B cell (primary cell): ENCODE results near the gene GAK. TPM values are rescaled to one million over a fixed set of nuclear protein-coding genes. Genes with fewer than 3 reads are reported as not detected.
"Not testable (repeated sequence)": the region's sequence is repeated elsewhere in the genome, so short reads cannot be mapped to it uniquely, and the experiment has no call there.

Source experiments
- ATAC-seq: fragments of 200-7000 bp; cut with Tn5 transposase; one replicate; pipeline ENCODE4 v1.10.0; 2021; ENCODE audit warnings: low read depth, mild to moderate bottlenecking, moderate number of reproducible peaks, moderate library complexity
- CTCF ChIA-PET: fragments of 350-600 bp; sonication (Branson Sonifier 250); formaldehyde crosslinking; loops from one replicate; lab custom pipeline; 2021; ENCODE audit warnings: antibody characterized with exemption, inconsistent platforms; lab: Charles Lee
- POLR2A ChIA-PET: fragments of 350-600 bp; sonication (Branson Sonifier 250); formaldehyde crosslinking; loops from one replicate; lab custom pipeline; 2021; ENCODE audit warnings: antibody characterized with exemption; lab: Charles Lee
- DNase-seq: peaks from one replicate; pipeline ENCODE4 v3.0.0; 2013
- H2AFZ ChIP-seq: 2 replicates; pipeline ENCODE4 v1.6.1; 2012; ENCODE audit warnings: mild to moderate bottlenecking, low read depth, low read length; ENCODE audit not compliant: insufficient read depth, poor library complexity, severe bottlenecking
- H3K27ac ChIP-seq, 2 donors: 1 replicate in 1 of 2; 2 replicates in 1 of 2; pipeline ENCODE4 v1.5.1; 2012 to 2013; ENCODE audit warnings: low read length in 2 of 2, mild to moderate bottlenecking in 2 of 2, moderate library complexity in 1 of 2
- H3K27me3 ChIP-seq, 4 experiments: fragments of 200-600 bp in 1 of 4; sonication (generic) in 1 of 4; replicated peaks in 1 of 4; 1 replicate in 2 of 4; 2 replicates in 2 of 4; pipeline versions ENCODE4 v1.6.1 to v1.7.0; 2013 to 2016; ENCODE audit warnings: low read length in 3 of 4, mild to moderate bottlenecking in 2 of 4, mixed read lengths in 1 of 4, moderate library complexity in 1 of 4; ENCODE audit not compliant: insufficient read depth in 4 of 4, control insufficient read depth in 3 of 4; ENCODE audit errors: control extremely low read depth in 1 of 4
- H3K36me3 ChIP-seq, 2 experiments: replicated peaks in 1 of 2; 1 replicate in 1 of 2; 2 replicates in 1 of 2; pipeline versions ENCODE4 v1.6.1 to v1.7.1; 2013; ENCODE audit warnings: low read length in 1 of 2; ENCODE audit not compliant: insufficient read depth in 2 of 2, control insufficient read depth in 1 of 2; ENCODE audit errors: control extremely low read depth in 1 of 2, extremely low read depth in 1 of 2
- H3K4me1 ChIP-seq, 2 donors: fragments of 200-600 bp in 1 of 2; sonication (generic) in 1 of 2; 1 replicate in 1 of 2; 2 replicates in 1 of 2; pipeline versions ENCODE4 v1.5.1 to v1.6.1; 2013 to 2017; ENCODE audit warnings: low read length in 2 of 2; ENCODE audit not compliant: control insufficient read depth in 2 of 2, insufficient read depth in 2 of 2
- H3K4me2 ChIP-seq: replicated peaks from 2 replicates; pipeline ENCODE3; 2012; ENCODE audit warnings: mild to moderate bottlenecking, low read depth, low read length; ENCODE audit not compliant: poor library complexity, severe bottlenecking
- H3K4me3 ChIP-seq, 5 experiments: fragments of 200-600 bp in 1 of 5; sonication (generic) in 1 of 5; 1 replicate in 3 of 5; 2 replicates in 2 of 5; pipeline versions ENCODE4 v1.5.1 to v1.7.0; 2011 to 2016; ENCODE audit warnings: low read length in 4 of 5, mild to moderate bottlenecking in 4 of 5, low read depth in 2 of 5, control low read depth in 1 of 5, moderate library complexity in 1 of 5; ENCODE audit not compliant: insufficient read depth in 1 of 5; ENCODE audit errors: control extremely low read depth in 1 of 5, extremely low read depth in 1 of 5
- H3K79me2 ChIP-seq: fragments of 200-600 bp; sonication (generic); one replicate; pipeline ENCODE4 v1.6.0; 2016; ENCODE audit warnings: low read length; ENCODE audit not compliant: control insufficient read depth, insufficient read depth
- H3K9ac ChIP-seq: fragments of 200-600 bp; sonication (generic); 2 replicates; pipeline ENCODE4 v1.6.1; 2017; ENCODE audit warnings: mild to moderate bottlenecking, low read length, moderate library complexity
- H3K9me3 ChIP-seq, 3 donors: one replicate each; pipeline versions ENCODE4 v1.6.1 to v1.7.1; 2013; ENCODE audit warnings: low read length in 2 of 3; ENCODE audit not compliant: control insufficient read depth in 2 of 3, insufficient read depth in 1 of 3; ENCODE audit errors: control extremely low read depth in 1 of 3
- H4K20me1 ChIP-seq: 2 replicates; pipeline ENCODE4 v1.6.0; 2012; ENCODE audit warnings: mild to moderate bottlenecking, low read length; ENCODE audit not compliant: insufficient read depth, control insufficient read depth, poor library complexity, severe bottlenecking
- H3K27ac Mint-ChIP-seq: one replicate; pipeline ENCODE4 v1.8.0; 2021; ENCODE audit warnings: mixed read lengths
- H3K27me3 Mint-ChIP-seq: one replicate; pipeline ENCODE4 v1.8.0; 2021; ENCODE audit warnings: mixed read lengths
- H3K4me1 Mint-ChIP-seq: one replicate; pipeline ENCODE4 v1.8.0; 2021; ENCODE audit warnings: mixed read lengths
- H3K4me3 Mint-ChIP-seq: one replicate; pipeline ENCODE4 v1.8.0; 2021; ENCODE audit warnings: mixed read lengths
- H3K9me3 Mint-ChIP-seq: one replicate; pipeline ENCODE4 v1.8.0; 2022; ENCODE audit warnings: mixed read lengths; ENCODE audit not compliant: insufficient read depth
- EZH2 ChIP-seq: IDR thresholded peaks from 2 replicates; pipeline ENCODE4 v1.6.1; 2012; ENCODE audit warnings: borderline replicate concordance, low read depth, mild to moderate bottlenecking, moderate library complexity, low read length; ENCODE audit not compliant: insufficient read depth, poor library complexity, severe bottlenecking
- WGBS: methylation state at CpG from one replicate; pipeline ENCODE4 v1.1.5; 2013; ENCODE audit warnings: missing lambda C conversion rate; ENCODE audit not compliant: insufficient coverage; 5-methylcytosine and 5-hydroxymethylcytosine counted together
- intact Hi-C: fragments of 100-400 bp; cut with micrococcal nuclease; formaldehyde crosslinking; loops from one replicate; pipeline ENCODE4 v1.10.0; 2022
- polyA plus RNA-seq: library from polyadenylated mRNA; depleted of rRNA; stranded (reverse); fragments of >200 nt; gene quantifications from 2 replicates; pipeline ENCODE4 v1.2.3, GENCODE V29; 2012
- total RNA-seq, 2 donors: library from RNA; stranded (reverse); fragments of 120-200 nt in 1 of 2; gene quantifications; 1 replicate in 1 of 2; 2 replicates in 1 of 2; pipeline versions ENCODE4 v1.2.3 to v1.2.4, GENCODE V29; 2013 to 2022
- TF ChIP-seq, protein P1 (sequence below): fragments of 200-600 bp; IDR thresholded peaks from one replicate; pipeline ENCODE4 v1.8.0; 2022; ENCODE audit warnings: antibody characterized with exemption, mild to moderate bottlenecking

Gene GAK
- total and polyA plus RNA-seq, 2 donors (not counting 1 experiment from before 2014, with no cell fraction given), result 113 to 283 TPM

DNA sequence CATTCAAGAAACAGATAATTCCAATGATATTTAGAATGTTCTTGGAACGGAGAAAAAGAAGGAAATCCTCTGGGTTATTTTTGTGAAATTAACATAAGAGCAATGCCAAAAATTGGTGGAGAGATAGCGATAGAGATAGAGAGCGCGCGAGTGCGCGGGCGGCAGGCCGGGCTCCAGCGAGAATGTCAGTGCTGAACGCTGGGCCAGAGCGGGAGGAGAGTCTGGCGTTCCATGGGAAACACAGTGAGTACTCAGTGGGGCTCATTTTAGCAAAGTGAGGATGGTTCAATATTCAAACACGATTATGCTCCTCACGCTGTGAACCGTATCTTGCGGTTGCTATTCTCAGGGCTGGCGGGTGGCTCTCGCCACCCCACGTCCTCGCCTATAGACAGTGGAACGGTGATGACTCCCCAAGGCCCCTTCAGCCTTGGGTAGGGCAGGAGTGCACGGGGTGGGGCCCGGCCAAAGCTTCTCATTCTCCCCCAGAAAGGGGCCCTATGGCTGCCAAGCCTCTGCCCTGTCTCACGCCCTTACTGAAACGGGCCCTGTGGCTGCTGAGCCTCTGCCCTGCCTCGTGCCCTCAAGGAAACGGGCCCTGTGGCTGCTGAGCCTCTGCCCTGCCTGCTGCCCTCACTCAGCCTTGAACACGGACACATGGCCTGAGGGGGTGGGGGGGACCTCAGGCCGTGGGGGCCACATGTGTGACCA is 123.1 kb downstream of the GAK start:
- ChIA-PET POLR2A (no interaction called here), CTCF (no interaction called here)
- no peaks in the 10 kb centered on the region for H3K4me1 Mint-ChIP-seq
- peaks cover 0 to 13% (median 0%) of the 10 kb centered on the region in 4 experiments for H3K27me3 ChIP-seq
- WGBS, result 89% methylated on average over 30 of the region's 30 CpGs
- H3K4me1 ChIP-seq, result no peaks in the 10 kb centered on the region
- H3K9me3 ChIP-seq, result peaks cover 0 to 9% (median 0%) of the 10 kb centered on the region in 3 donors
- H3K36me3 ChIP-seq, result no peaks in the 10 kb centered on the region
- ATAC-seq (no peak), DNase-seq (no peak)
- no peak overlapping the region for H3K4me3 ChIP-seq
- peaks cover 36% of the 10 kb centered on the region for H3K27me3 Mint-ChIP-seq
- no peak overlapping the region for H3K4me2 ChIP-seq
- intact Hi-C loops, result no loop called here
- no peaks in the 10 kb centered on the region for H3K79me2 ChIP-seq
- H3K4me3 Mint-ChIP-seq, result no peak overlapping the region
- H3K27ac ChIP-seq, result no peak overlapping the region
- H4K20me1 ChIP-seq, result no peaks in the 10 kb centered on the region
- TF ChIP-seq, protein P1, sequence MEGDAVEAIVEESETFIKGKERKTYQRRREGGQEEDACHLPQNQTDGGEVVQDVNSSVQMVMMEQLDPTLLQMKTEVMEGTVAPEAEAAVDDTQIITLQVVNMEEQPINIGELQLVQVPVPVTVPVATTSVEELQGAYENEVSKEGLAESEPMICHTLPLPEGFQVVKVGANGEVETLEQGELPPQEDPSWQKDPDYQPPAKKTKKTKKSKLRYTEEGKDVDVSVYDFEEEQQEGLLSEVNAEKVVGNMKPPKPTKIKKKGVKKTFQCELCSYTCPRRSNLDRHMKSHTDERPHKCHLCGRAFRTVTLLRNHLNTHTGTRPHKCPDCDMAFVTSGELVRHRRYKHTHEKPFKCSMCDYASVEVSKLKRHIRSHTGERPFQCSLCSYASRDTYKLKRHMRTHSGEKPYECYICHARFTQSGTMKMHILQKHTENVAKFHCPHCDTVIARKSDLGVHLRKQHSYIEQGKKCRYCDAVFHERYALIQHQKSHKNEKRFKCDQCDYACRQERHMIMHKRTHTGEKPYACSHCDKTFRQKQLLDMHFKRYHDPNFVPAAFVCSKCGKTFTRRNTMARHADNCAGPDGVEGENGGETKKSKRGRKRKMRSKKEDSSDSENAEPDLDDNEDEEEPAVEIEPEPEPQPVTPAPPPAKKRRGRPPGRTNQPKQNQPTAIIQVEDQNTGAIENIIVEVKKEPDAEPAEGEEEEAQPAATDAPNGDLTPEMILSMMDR, result no peak
- TF ChIP-seq EZH2, result no peak
- H3K9me3 Mint-ChIP-seq, result peaks cover 2% of the 10 kb centered on the region
- no peak overlapping the region for H2AFZ ChIP-seq
- H3K27ac Mint-ChIP-seq, result no peak overlapping the region
- H3K9ac ChIP-seq, result no peak overlapping the region

DNA sequence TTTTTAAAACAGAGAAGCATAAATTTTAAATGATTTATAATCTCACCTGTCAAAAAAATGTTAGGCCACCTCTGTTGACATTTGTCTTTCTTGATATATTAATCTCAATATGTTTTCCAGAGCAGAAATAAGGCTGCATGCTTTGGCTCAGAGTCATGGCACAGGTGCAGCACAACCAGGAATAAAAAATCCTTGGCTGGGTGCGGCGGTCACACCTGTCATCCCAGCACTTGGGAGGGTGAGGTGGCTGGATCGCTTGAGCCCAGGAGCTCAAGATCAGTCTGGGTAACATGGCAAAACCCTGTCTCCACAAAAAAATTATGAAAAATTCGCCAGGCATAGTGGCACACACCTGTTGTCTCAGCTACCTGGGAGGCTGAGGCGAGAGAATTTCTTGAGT is 124.3 kb downstream of the GAK start:
- ChIA-PET POLR2A (no interaction called here), CTCF (no interaction called here)
- 83% methylated on average over 3 of the region's 5 CpGs for WGBS
- Histone ChIP-seq H3K27ac (no peak overlapping the region), H3K9me3 (peaks cover 0 to 13% (median 0%) of the 10 kb centered on the region in 3 donors), H3K36me3 (no peaks in the 10 kb centered on the region), H3K27me3 (peaks cover 0 to 5% (median 0%) of the 10 kb centered on the region in 4 experiments), H3K4me2 (no peak overlapping the region), H3K79me2 (no peaks in the 10 kb centered on the region), H4K20me1 (no peaks in the 10 kb centered on the region), H3K9ac (no peak overlapping the region), H2AFZ (no peak overlapping the region), H3K4me3 (no peak overlapping the region), H3K4me1 (no peaks in the 10 kb centered on the region)
- Mint-ChIP-seq H3K27me3 (peaks cover 28% of the 10 kb centered on the region), H3K27ac (no peak overlapping the region), H3K4me3 (no peak overlapping the region), H3K9me3 (peaks cover 2% of the 10 kb centered on the region), H3K4me1 (no peaks in the 10 kb centered on the region)
- TF ChIP-seq, protein P1, result no peak
- TF ChIP-seq EZH2, result no peak
- no peak for ATAC-seq
- DNase-seq, result no peak
- intact Hi-C loops, result no loop called here

DNA sequence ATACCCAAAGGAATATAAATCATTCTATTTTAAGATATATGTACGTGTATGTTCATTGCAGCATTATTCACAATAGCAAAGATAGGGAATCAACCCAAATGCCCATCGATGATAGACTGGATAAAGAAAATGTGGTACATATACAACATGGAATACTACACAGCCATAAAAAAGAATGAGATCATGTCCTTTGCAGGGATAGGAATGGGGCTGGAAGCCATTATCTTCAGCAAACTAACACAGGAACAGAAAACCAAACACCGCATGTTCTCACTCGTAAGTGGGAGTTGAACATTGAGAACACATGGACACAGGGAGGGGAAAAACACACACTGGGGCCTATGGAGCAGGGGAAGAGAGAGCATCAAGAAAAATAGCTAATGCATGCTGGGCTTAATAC is 125.1 kb downstream of the GAK start:
- H3K9me3 Mint-ChIP-seq, H3K79me2 ChIP-seq, H3K4me1 Mint-ChIP-seq, H3K27me3 ChIP-seq, H3K36me3 ChIP-seq, H3K4me2 ChIP-seq, DNase-seq, H3K4me3 ChIP-seq, H2AFZ ChIP-seq, H4K20me1 ChIP-seq, POLR2A ChIA-PET, intact Hi-C loops, ATAC-seq, H3K27ac ChIP-seq, H3K9ac ChIP-seq, H3K27ac Mint-ChIP-seq, CTCF ChIA-PET, H3K4me3 Mint-ChIP-seq, H3K4me1 ChIP-seq: not testable (repeated sequence)
- H3K9me3 ChIP-seq, result peaks cover 0 to 13% (median 0%) of the 10 kb centered on the region in 3 donors
- H3K27me3 Mint-ChIP-seq, result peaks cover 21% of the 10 kb centered on the region
- no CpG with 5 or more reads among the region's 4 CpGs for WGBS
